WTC11 (cell line): ENCODE results near the gene UBL4A.

ENCODE experiments used
- CBFB ChIP-seq: sonication (generic); formaldehyde crosslinking; IDR thresholded peaks from 2 replicates; pipeline ENCODE4 v1.8.1; 2022; ENCODE audit warnings: mild to moderate bottlenecking, low read depth, missing genetic modification reagents
- CTCF ChIP-seq: fragments of 200-600 bp; IDR thresholded peaks from 2 replicates; pipeline ENCODE4 v1.8.0; 2022; ENCODE audit warnings: antibody characterized with exemption
- JUN ChIP-seq: sonication (generic); formaldehyde crosslinking; IDR thresholded peaks from 2 replicates; pipeline ENCODE4 v1.8.0; 2023; ENCODE audit warnings: mild to moderate bottlenecking, missing genetic modification reagents
- PRDM15 ChIP-seq: sonication (generic); formaldehyde crosslinking; IDR thresholded peaks from 2 replicates; pipeline ENCODE4 v1.8.0; 2022; ENCODE audit warnings: missing genetic modification reagents
- TEAD4 ChIP-seq: sonication (generic); formaldehyde crosslinking; IDR thresholded peaks from 2 replicates; pipeline ENCODE4 v1.8.0; 2022; ENCODE audit warnings: mild to moderate bottlenecking, missing genetic modification reagents
- USF1 ChIP-seq: sonication (generic); formaldehyde crosslinking; IDR thresholded peaks from 2 replicates; pipeline ENCODE4 v1.8.0; 2022; ENCODE audit warnings: mild to moderate bottlenecking, missing genetic modification reagents
- USF2 ChIP-seq: sonication (generic); formaldehyde crosslinking; IDR thresholded peaks from 2 replicates; pipeline ENCODE4 v1.8.1; 2023; ENCODE audit warnings: mild to moderate bottlenecking, missing genetic modification reagents, moderate library complexity
- TF ChIP-seq, protein P1 (sequence below): sonication (generic); formaldehyde crosslinking; conservative IDR thresholded peaks from 2 replicates; pipeline ENCODE4 v1.8.1; 2022; ENCODE audit warnings: mild to moderate bottlenecking, missing genetic modification reagents

- TF ChIP-seq CTCF, result no peak
- TF ChIP-seq PRDM15, result no peak
- no peak for TF ChIP-seq JUN (CRISPR knock-in tag)
- TF ChIP-seq USF1 (CRISPR knock-in tag), result no peak
- TF ChIP-seq CBFB (CRISPR knock-in tag), result no peak
- no peak for TF ChIP-seq USF2 (CRISPR knock-in tag)
- TF ChIP-seq TEAD4, result no peak
- TF ChIP-seq, protein P1, sequence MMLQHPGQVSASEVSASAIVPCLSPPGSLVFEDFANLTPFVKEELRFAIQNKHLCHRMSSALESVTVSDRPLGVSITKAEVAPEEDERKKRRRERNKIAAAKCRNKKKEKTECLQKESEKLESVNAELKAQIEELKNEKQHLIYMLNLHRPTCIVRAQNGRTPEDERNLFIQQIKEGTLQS, result no peak
Observed at GRCh38 chrX:154470914-154471568, 15.4 kb downstream of the UBL4A start.
